ENCODE measurements around the gene EXOC1L. TPM values are rescaled to one million over a fixed set of nuclear protein-coding genes. Genes with fewer than 3 reads are reported as not detected.

EXOC1L gene
- total RNA-seq: not detected in 3 replicates

GRCh38 chr4:55819634-55820033 lies at the start of gene EXOC1L:
TSS of gene EXOC1L (plus strand) at chr4:55819790. CDS start at chr4:55820027, 237 bp downstream.
- no peak for TF ChIP-seq CTCF (IDR thresholded peaks at IDR 0.05; ENCODE audit: unreplicated experiment)
- Mint-ChIP-seq H3K4me3 (peak within 1 kb of the TSS; percentile 56), H3K27ac (peak within 1 kb of the TSS; percentile 4)

GRCh38 chr4:55770662-55771061 lies 48.9 kb upstream of the EXOC1L start:
- Mint-ChIP-seq H3K4me1 (no peaks in the 10 kb centered on the region), H3K27me3 (ENCODE audit: low read depth) (peaks cover 2% of the 10 kb centered on the region), H3K4me3 (no peak overlapping the region), H3K27ac (no peak overlapping the region), H3K36me3 (no peaks in the 10 kb centered on the region), H3K9me3 (no peaks in the 10 kb centered on the region)
- no peak for TF ChIP-seq CTCF (IDR thresholded peaks at IDR 0.05; ENCODE audit: unreplicated experiment)
- DNase-seq (ENCODE audit: low spot score in 2 of 2, unreplicated experiment in 2 of 2): no peak

More at GRCh38 chr4:55819634-55820033, at the start of gene EXOC1L:
- H3K36me3 Mint-ChIP-seq: no peaks in the 10 kb centered on the region
- DNase-seq (ENCODE audit: low spot score in 2 of 2, unreplicated experiment in 2 of 2): peak in 1 of 2 experiments; percentile 39
- H3K9me3 Mint-ChIP-seq: peaks cover 4% of the 10 kb centered on the region
- H3K4me1 Mint-ChIP-seq: peaks cover 6% of the 10 kb centered on the region
- H3K27me3 Mint-ChIP-seq (ENCODE audit: low read depth): peaks cover 31% of the 10 kb centered on the region

- no peak for TF ChIP-seq CTCF (IDR thresholded peaks at IDR 0.05; ENCODE audit: unreplicated experiment)
- peaks cover 6% of the 10 kb centered on the region for H3K27me3 Mint-ChIP-seq (ENCODE audit: low read depth)
- no peaks in the 10 kb centered on the region for H3K36me3 Mint-ChIP-seq
- H3K4me1 Mint-ChIP-seq: no peaks in the 10 kb centered on the region
- no peak overlapping the region for H3K27ac Mint-ChIP-seq
- DNase-seq (ENCODE audit: low spot score in 2 of 2, unreplicated experiment in 2 of 2): no peak
- H3K9me3 Mint-ChIP-seq: peaks cover 17% of the 10 kb centered on the region
- H3K4me3 Mint-ChIP-seq: no peak overlapping the region
These were observed 38.2 kb upstream of the EXOC1L start for GRCh38 chr4:55781341-55781740.

- no peak for TF ChIP-seq CTCF (IDR thresholded peaks at IDR 0.05; ENCODE audit: unreplicated experiment)
- no peak overlapping the region for H3K27ac Mint-ChIP-seq
- no peaks in the 10 kb centered on the region for H3K4me1 Mint-ChIP-seq
- peaks cover 13% of the 10 kb centered on the region for H3K9me3 Mint-ChIP-seq
- peaks cover 6% of the 10 kb centered on the region for H3K27me3 Mint-ChIP-seq (ENCODE audit: low read depth)
- H3K4me3 Mint-ChIP-seq: no peak overlapping the region
- no peaks in the 10 kb centered on the region for H3K36me3 Mint-ChIP-seq
- no peak for DNase-seq (ENCODE audit: low spot score in 2 of 2, unreplicated experiment in 2 of 2)
These were observed 37.8 kb upstream of the EXOC1L start for GRCh38 chr4:55781812-55782211.

- Mint-ChIP-seq H3K36me3 (no peaks in the 10 kb centered on the region), H3K27me3 (ENCODE audit: low read depth) (peaks cover 6% of the 10 kb centered on the region), H3K4me1 (no peaks in the 10 kb centered on the region), H3K4me3 (no peak overlapping the region), H3K9me3 (peaks cover 6% of the 10 kb centered on the region), H3K27ac (no peak overlapping the region)
- no peak for TF ChIP-seq CTCF (IDR thresholded peaks at IDR 0.05; ENCODE audit: unreplicated experiment)
- no peak for DNase-seq (ENCODE audit: low spot score in 2 of 2, unreplicated experiment in 2 of 2)
These were observed 36.0 kb upstream of the EXOC1L start for GRCh38 chr4:55783584-55783983.

GRCh38 chr4:55784747-55785146 lies 34.8 kb upstream of the EXOC1L start:
- Mint-ChIP-seq H3K4me1 (peaks cover 2% of the 10 kb centered on the region), H3K27ac (no peak overlapping the region), H3K27me3 (ENCODE audit: low read depth) (peaks cover 6% of the 10 kb centered on the region)

More at GRCh38 chr4:55784747-55785146, 34.8 kb upstream of the EXOC1L start:
- no peak for DNase-seq (ENCODE audit: low spot score in 2 of 2, unreplicated experiment in 2 of 2)
- no peak for TF ChIP-seq CTCF (IDR thresholded peaks at IDR 0.05; ENCODE audit: unreplicated experiment)
- Mint-ChIP-seq H3K4me3 (no peak overlapping the region), H3K36me3 (no peaks in the 10 kb centered on the region), H3K9me3 (no peaks in the 10 kb centered on the region)

Measured in mesothelial cell of epicardium (in vitro differentiated cells).